Mesothelial cell of epicardium (in vitro differentiated cells): ENCODE results near the gene TBC1D20. TPM values are rescaled to one million over a fixed set of nuclear protein-coding genes. Genes with fewer than 3 reads are reported as not detected.

Experiments used
- DNase-seq, 2 experiments: peaks; one replicate each; pipeline ENCODE4 v3.0.0; 2021; ENCODE audit warnings: low spot score in 2 of 2; ENCODE audit not compliant: unreplicated experiment in 2 of 2
- H3K27ac Mint-ChIP-seq: 2 replicates; pipeline ENCODE4 v1.8.0; 2021; ENCODE audit warnings: mixed read lengths
- H3K27me3 Mint-ChIP-seq: 2 replicates; pipeline ENCODE4 v1.8.0; 2021; ENCODE audit warnings: low read depth, mixed read lengths
- H3K36me3 Mint-ChIP-seq: 2 replicates; pipeline ENCODE4 v1.8.0; 2021; ENCODE audit warnings: mixed read lengths
- H3K4me1 Mint-ChIP-seq: 2 replicates; pipeline ENCODE4 v1.8.0; 2021; ENCODE audit warnings: mixed read lengths
- H3K4me3 Mint-ChIP-seq: 2 replicates; pipeline ENCODE4 v1.8.0; 2021; ENCODE audit warnings: mild to moderate bottlenecking, moderate library complexity, mixed read lengths
- H3K9me3 Mint-ChIP-seq: 2 replicates; pipeline ENCODE4 v1.8.0; 2021; ENCODE audit warnings: mixed read lengths
- total RNA-seq: library from RNA; stranded (reverse); gene quantifications from 3 replicates; pipeline ENCODE4 v1.2.1, GENCODE V29; 2021
- TF ChIP-seq, protein P1 (sequence below): fragments of 200-600 bp; sonication (generic); IDR thresholded peaks from one replicate; pipeline ENCODE4 v1.5.0; 2021; ENCODE audit warnings: antibody characterized with exemption; ENCODE audit not compliant: unreplicated experiment

TBC1D20 gene
- total RNA-seq, 1 donor from 2014 or later: 34.4 TPM

DNA sequence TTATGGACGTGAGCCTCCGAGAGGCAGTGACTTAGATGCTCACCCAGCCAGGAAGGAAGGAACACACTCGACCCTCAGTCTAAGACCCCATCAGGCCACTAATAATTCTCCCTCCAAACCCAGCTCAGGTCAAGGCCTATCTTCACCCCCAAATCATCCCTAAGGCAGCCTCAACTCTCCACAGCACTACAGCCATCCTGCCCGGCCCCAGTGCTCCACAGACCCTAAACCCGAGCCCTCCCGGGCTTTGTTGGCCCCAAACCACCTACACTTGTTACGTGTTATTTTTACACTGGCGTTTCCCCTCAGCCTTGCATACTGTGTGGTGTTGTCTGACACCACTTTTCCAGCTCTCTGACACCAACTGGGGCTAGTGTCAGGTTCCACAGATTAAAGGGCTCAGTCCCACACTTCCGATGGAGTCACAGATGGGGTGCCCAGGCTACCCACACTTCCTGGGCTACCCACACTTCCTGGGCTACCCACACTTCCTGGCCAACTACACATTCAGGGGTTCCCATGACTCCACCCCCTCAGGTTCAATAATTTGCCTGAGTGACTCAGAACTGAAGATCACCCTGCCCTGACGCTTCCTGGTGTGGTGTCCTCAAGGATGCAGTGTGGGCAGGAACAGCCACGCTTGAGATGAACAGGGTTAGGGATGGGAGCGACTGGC lies 28.9 kb downstream of the TBC1D20 start:
- TF ChIP-seq, protein P1, sequence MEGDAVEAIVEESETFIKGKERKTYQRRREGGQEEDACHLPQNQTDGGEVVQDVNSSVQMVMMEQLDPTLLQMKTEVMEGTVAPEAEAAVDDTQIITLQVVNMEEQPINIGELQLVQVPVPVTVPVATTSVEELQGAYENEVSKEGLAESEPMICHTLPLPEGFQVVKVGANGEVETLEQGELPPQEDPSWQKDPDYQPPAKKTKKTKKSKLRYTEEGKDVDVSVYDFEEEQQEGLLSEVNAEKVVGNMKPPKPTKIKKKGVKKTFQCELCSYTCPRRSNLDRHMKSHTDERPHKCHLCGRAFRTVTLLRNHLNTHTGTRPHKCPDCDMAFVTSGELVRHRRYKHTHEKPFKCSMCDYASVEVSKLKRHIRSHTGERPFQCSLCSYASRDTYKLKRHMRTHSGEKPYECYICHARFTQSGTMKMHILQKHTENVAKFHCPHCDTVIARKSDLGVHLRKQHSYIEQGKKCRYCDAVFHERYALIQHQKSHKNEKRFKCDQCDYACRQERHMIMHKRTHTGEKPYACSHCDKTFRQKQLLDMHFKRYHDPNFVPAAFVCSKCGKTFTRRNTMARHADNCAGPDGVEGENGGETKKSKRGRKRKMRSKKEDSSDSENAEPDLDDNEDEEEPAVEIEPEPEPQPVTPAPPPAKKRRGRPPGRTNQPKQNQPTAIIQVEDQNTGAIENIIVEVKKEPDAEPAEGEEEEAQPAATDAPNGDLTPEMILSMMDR: no peak
- Mint-ChIP-seq H3K27ac (peak overlapping the region; percentile 69), H3K36me3 (peaks cover 20% of the 10 kb centered on the region), H3K9me3 (no peaks in the 10 kb centered on the region), H3K4me1 (peaks cover 11% of the 10 kb centered on the region), H3K27me3 (no peaks in the 10 kb centered on the region), H3K4me3 (no peak overlapping the region)
- no peak for DNase-seq

DNA sequence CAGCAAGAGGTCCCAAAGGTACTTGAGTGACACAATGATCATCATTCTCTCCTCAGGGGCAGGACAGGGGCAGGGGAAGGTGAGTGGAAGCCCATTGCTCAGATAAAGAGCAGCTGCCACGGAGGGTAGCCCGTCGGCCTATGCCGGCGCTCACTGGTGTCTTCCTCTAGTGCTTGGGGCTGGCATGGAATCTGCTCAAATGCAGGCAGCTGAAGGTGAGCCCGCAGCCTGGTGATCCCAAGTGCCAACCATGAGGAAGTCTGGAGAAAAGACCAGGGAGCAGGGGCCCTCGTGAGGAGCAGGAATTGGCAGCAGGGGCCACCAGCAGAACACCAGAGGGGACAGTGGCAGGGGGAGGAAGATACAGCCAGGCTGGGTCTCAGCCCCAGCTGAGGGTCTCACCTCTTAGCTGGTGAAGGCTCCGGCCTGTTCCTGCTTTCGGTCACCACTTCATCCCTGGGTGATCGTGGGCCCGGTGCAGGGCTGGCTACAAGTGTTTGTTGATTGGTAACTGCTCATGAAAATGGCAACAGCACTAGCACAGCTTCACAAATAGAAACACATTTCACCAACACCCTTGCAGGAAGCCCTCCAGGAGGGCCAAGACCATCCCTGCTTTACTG lies 29.5 kb downstream of the TBC1D20 start:
- peaks cover 24% of the 10 kb centered on the region for H3K36me3 Mint-ChIP-seq
- no peaks in the 10 kb centered on the region for H3K9me3 Mint-ChIP-seq
- TF ChIP-seq, protein P1: no peak
- no peak overlapping the region for H3K27ac Mint-ChIP-seq
- no peaks in the 10 kb centered on the region for H3K27me3 Mint-ChIP-seq
- DNase-seq: no peak
- H3K4me1 Mint-ChIP-seq: peaks cover 11% of the 10 kb centered on the region
- no peak overlapping the region for H3K4me3 Mint-ChIP-seq

DNA sequence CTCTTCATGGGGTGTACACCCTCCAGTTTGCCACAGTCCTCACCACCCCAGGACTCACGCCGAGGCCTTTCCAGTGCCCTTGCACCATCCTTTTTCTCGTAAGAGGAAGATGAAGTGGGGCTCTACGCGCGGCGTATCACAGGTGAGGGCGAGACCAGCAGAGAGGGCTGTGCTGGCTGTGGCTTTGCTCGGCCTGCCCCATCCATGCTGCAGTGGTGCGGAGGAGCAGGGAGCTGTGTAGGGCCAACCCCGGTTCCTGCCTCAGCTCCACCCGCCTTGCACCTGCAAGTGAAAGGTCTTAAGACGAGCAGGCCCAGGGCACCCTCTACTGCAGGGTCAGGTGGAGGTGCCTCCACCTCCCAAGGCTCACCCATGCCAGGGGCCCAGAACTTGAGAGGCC lies 30.1 kb downstream of the TBC1D20 start:
- no peak overlapping the region for H3K27ac Mint-ChIP-seq
- H3K4me1 Mint-ChIP-seq: peaks cover 11% of the 10 kb centered on the region
- TF ChIP-seq, protein P1: no peak
- no peaks in the 10 kb centered on the region for H3K9me3 Mint-ChIP-seq
- DNase-seq: no peak
- no peaks in the 10 kb centered on the region for H3K27me3 Mint-ChIP-seq
- H3K4me3 Mint-ChIP-seq: no peak overlapping the region
- H3K36me3 Mint-ChIP-seq: peaks cover 21% of the 10 kb centered on the region

DNA sequence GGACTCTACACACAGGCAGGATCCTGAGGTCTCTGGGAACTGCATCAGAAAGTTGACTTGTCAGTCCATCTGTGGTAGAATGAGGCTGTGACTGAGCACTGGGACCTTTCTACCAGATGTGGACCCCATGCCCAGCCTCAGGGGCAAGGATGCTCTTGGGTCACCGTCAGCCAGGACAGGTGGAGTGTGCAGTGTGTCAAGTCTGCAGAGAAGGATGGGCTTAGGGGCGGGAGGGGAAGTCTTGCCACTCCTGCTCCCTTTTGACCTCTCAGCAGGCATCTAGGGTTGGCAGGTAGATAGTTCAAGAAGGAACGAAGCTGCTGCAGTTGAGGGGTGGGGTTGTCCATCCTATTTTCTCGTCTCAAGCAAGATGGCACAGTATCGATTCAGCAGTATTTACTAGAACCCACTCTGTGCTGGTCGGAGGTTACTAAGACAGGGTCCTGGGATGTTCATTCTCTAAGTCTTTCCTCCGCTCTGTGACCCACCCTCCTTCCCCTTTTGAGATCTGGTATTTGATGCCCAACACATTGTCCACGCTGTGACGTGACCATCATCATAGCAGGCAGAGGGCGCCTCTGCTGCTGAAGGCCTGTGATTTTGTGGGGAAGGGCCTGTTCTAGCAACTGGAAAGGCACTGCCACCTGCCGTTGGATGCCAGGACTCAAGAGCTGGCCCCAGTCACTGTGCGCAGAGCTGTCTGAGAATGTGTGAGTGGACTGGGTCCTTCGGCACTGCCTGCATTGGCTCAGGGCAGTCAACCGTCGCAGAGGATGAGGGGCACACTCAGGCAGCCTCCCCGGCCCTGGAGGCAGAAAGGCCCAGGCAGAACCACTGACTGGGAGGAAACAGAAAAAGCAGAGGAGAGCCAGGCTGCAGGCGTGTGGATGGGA lies 31.1 kb downstream of the TBC1D20 start:
- no peak overlapping the region for H3K4me3 Mint-ChIP-seq
- peaks cover 11% of the 10 kb centered on the region for H3K4me1 Mint-ChIP-seq
- H3K9me3 Mint-ChIP-seq: no peaks in the 10 kb centered on the region
- peaks cover 24% of the 10 kb centered on the region for H3K36me3 Mint-ChIP-seq
- no peak for DNase-seq
- TF ChIP-seq, protein P1: peak; percentile 22
- H3K27ac Mint-ChIP-seq: peak overlapping the region; percentile 86
- H3K27me3 Mint-ChIP-seq: no peaks in the 10 kb centered on the region

DNA sequence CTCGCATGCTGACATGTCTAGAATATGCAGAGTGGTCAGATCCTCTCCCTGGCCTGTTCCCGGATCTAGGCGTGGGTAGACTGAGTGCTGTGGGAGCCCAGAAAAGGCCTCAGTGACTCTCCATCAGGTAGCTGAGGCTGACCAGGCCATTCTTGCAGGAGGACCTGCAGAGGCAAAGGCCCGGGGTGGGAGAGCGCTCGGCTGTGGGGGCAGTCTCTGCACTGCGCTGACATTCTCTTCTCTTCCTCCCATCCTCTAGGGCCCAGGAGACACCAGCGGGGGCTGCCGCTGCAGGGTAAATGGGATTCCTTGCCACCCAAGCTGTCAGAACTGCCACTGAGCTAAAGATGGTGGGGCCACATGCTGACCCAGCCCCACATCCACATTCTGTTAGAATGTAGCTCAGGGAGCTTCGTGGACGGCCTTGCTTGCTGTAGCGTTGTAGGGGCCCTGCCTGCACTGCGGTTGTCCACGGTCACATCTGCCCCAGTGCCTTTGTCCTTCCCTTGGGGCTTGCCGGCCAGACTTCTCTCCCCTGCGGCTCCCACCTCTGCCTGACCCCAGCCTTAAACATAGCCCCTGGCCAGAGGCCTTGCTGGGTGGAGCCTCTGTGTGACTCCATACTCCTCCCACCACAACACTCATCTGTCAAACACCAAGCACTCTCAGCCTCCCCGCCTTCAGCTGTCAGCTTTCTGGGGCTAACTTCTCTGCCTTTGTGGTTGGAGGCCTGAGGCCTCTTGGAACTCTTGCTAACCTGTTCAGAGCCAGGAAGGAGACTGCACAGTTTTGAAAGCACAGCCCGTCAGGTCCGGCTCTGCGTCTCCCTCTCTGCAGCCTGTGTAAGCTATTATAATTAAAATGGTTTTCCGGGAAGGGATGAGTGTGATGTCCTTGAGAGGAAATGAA lies 32.0 kb downstream of the TBC1D20 start:
- peaks cover 20% of the 10 kb centered on the region for H3K36me3 Mint-ChIP-seq
- H3K27me3 Mint-ChIP-seq: no peaks in the 10 kb centered on the region
- H3K4me3 Mint-ChIP-seq: no peak overlapping the region
- TF ChIP-seq, protein P1: no peak
- peaks cover 11% of the 10 kb centered on the region for H3K4me1 Mint-ChIP-seq
- H3K9me3 Mint-ChIP-seq: no peaks in the 10 kb centered on the region
- no peak overlapping the region for H3K27ac Mint-ChIP-seq
- no peak for DNase-seq
